ENCODE measurements around the gene NEAT1. TPM values are rescaled to one million over a fixed set of nuclear protein-coding genes. Genes with fewer than 3 reads are reported as not detected.

Gene NEAT1
- total RNA-seq, 2 donors from 2014 or later = 376 to 539 TPM

DNA sequence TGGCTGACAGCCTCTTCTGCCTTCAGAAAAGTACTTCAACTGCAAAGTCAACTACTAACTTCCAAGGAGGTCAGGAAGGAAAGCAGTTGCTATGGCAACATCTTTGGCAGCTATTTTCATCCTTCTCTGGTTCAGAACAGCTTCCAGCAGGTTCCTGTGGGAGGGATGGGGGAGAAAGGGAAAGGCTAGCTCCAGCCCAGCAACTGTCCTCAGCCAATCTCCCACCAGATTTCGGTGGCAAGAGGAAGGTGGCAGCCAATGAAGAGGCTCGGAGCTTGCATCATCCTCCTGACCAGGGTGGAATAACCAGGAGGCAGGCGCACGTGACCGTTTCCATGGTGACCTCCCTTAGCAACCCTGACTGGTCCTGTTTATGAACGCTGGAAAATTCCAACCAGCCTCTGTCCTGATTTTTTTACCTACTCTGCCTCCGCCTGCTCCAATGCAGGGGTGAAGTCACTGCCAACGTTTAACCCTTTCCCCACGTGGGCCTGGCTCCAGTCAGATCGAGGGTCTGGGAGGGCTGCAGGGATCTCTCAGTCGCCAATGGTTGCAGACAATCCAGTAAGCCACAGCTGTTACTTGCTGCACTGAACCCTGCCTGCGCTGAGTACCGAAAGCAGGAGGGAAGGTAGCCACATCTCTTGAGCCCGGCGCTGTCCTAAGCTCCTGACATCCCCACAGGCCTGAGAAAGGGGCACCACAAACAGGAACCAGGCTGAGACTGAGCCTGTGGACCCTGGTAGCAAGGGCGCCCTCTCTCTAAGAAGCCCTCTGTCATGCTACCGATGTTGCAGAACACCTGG is 65.1 kb downstream of the NEAT1 start:
- intact Hi-C loops (cut with DNase I) = no loop called here
- Histone ChIP-seq H3K9me3 (no peaks in the 10 kb centered on the region), H3K27ac (peak overlapping the region; percentile 80 to 98 (median 92)), H3K4me1 (peaks cover 55% of the 10 kb centered on the region), H3K36me3 (replicated peaks in 1 of 2; ENCODE audit: insufficient read depth in 1 of 2, low read depth in 2 of 2) (no peaks in the 10 kb centered on the region), H3K4me3 (no peak overlapping the region), H3K27me3 (no peaks in the 10 kb centered on the region)
- TF ChIP-seq, protein P1, sequence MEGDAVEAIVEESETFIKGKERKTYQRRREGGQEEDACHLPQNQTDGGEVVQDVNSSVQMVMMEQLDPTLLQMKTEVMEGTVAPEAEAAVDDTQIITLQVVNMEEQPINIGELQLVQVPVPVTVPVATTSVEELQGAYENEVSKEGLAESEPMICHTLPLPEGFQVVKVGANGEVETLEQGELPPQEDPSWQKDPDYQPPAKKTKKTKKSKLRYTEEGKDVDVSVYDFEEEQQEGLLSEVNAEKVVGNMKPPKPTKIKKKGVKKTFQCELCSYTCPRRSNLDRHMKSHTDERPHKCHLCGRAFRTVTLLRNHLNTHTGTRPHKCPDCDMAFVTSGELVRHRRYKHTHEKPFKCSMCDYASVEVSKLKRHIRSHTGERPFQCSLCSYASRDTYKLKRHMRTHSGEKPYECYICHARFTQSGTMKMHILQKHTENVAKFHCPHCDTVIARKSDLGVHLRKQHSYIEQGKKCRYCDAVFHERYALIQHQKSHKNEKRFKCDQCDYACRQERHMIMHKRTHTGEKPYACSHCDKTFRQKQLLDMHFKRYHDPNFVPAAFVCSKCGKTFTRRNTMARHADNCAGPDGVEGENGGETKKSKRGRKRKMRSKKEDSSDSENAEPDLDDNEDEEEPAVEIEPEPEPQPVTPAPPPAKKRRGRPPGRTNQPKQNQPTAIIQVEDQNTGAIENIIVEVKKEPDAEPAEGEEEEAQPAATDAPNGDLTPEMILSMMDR (IDR thresholded peaks at IDR 0.05) = no peak
- TF ChIP-seq POLR2A (IDR thresholded peaks at IDR 0.05) = no peak
- DNase-seq (peak; percentile 96 to 99 (median 98)), ATAC-seq (peak; percentile 87)
- 7 to 10% methylated on average over 8 to 17 of the region's 17 CpGs for WGBS, 2 donors

DNA sequence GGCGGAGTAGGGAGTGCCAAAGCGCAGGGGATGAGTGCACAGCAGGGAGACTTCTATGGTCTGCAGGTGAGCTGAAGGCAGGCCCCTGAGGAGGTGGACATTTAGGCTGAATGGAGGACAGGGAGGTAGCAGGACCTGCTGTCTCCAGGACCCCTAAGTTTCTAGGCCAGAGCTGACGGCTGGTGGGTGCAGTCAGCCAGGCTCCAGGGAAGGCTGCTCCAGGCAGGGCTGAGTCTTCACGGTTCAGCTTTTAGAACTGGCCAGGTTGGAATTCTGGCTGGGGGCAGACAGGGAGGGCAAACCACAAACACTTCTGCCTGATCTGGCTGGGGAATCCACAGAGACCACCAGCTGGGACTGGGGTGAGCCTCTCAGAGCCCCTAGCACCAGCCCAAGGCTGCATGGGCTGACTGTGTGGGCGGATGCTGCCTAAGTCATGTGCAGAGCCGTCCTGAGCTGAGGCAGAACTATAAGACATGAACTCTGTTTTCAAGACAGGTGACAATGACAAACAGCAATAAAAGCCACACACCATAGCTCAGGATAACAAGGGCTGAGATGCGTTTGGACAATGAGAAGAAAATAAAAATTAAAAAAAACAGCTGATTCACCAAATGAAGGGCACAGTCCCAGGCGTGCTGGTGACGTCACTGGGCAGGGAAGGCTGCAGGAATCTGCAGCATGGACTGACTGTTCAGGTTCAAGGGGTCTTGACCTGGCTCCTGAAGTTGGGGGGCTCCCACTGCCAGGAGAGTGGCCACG is 65.9 kb downstream of the NEAT1 start:
- Histone ChIP-seq H3K27me3 (no peaks in the 10 kb centered on the region), H3K4me1 (peaks cover 63% of the 10 kb centered on the region), H3K4me3 (no peak overlapping the region), H3K27ac (peak overlapping the region; percentile 80 to 98 (median 92)), H3K9me3 (no peaks in the 10 kb centered on the region), H3K36me3 (replicated peaks in 1 of 2; ENCODE audit: insufficient read depth in 1 of 2, low read depth in 2 of 2) (no peaks in the 10 kb centered on the region)
- intact Hi-C loops (cut with DNase I) = no loop called here
- TF ChIP-seq POLR2A (IDR thresholded peaks at IDR 0.05) = no peak
- 43 to 62% methylated on average over 9 to 10 of the region's 10 CpGs for WGBS, 2 donors
- ATAC-seq (no peak), DNase-seq (peak in 2 of 4 donors; percentile 38 to 66)

DNA sequence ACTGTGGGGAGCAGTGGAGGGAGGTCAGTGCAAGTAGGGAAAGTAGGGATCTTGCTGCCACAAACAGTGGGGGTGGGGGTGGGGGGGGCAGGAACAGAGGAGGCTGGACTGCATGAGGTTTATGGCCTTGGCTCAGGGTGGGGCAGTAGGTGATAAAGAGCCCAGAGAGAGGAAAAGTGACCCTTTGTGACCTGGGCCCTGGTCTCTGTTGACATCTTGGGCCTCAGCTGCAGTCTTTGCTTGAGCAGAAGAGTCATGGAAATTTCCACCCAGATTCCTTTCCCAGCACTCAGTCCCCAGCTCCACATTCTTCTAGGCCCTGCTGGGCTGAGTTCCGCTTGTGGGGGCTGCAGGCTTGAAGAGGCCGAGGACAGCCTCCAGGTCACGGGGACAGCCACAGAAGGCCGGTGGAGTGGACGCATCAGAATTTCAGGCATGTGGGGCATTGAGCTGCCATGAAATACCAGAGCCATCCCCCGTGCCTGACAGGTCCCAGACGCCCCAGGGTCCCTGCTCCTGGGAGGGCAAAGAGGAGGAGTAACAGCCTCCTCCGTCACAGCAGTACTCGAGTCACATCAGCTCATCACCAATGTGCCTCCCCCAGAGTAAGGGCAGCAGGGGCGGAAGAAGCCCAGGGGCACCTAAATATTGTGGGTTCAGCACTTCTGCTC is 66.6 kb downstream of the NEAT1 start:
- DNase-seq = peak in 3 of 4 donors; percentile 32 to 60 (median 49)
- Histone ChIP-seq H3K36me3 (replicated peaks in 1 of 2; ENCODE audit: insufficient read depth in 1 of 2, low read depth in 2 of 2) (no peaks in the 10 kb centered on the region), H3K27me3 (no peaks in the 10 kb centered on the region), H3K4me3 (no peak overlapping the region), H3K4me1 (peaks cover 70% of the 10 kb centered on the region), H3K27ac (peak overlapping the region; percentile 71 to 98 (median 92)), H3K9me3 (no peaks in the 10 kb centered on the region)
- TF ChIP-seq POLR2A (IDR thresholded peaks at IDR 0.05) = no peak
- TF ChIP-seq, protein P1 (IDR thresholded peaks at IDR 0.05) = no peak
- intact Hi-C loops (cut with DNase I) = no loop called here
- WGBS, 2 donors = 76 to 86% methylated on average over 4 to 10 of the region's 10 CpGs
- no peak for ATAC-seq

DNA sequence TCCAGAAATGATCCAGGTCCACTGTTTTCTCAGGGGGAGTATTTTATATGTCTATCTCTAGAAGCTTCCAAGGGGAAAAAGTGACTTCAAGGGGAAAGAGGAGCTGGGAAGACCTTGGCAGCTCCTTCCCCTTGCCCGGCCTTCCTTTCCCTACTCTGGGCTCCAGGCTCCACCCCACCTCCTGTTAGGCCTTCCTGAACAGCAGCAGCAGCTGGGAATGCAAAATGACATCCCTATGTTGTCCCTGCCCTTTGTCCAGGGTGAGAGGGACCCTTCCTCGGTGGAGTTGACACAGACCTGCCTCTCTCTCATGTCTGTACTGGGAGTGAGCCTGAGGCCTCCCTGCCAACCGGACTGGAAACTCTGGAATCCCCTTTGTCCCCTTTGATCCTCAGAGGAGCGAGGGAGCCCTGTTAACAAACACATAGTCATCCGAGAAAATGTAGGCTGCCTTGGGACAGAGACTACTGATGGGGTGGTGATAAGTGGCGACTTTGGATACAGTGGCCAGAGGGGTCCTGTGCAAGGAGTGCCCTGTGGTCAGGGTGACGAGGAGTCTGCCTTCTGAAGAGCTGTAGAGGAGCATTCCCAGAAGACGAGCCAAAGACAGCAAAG is 67.2 kb downstream of the NEAT1 start:
- no peak for TF ChIP-seq POLR2A (IDR thresholded peaks at IDR 0.05)
- TF ChIP-seq, protein P1 (IDR thresholded peaks at IDR 0.05) = no peak
- peak in 1 of 4 donors; percentile 29 for DNase-seq
- WGBS, 2 donors = 73 to 79% methylated on average over 8 of the region's 8 CpGs
- Histone ChIP-seq H3K9me3 (no peaks in the 10 kb centered on the region), H3K36me3 (replicated peaks in 1 of 2; ENCODE audit: insufficient read depth in 1 of 2, low read depth in 2 of 2) (no peaks in the 10 kb centered on the region), H3K27me3 (no peaks in the 10 kb centered on the region), H3K27ac (peak overlapping the region; percentile 71 to 98 (median 92)), H3K4me1 (peaks cover 77% of the 10 kb centered on the region), H3K4me3 (no peak overlapping the region)
- intact Hi-C loops (cut with DNase I) = no loop called here
- no peak for ATAC-seq

DNA sequence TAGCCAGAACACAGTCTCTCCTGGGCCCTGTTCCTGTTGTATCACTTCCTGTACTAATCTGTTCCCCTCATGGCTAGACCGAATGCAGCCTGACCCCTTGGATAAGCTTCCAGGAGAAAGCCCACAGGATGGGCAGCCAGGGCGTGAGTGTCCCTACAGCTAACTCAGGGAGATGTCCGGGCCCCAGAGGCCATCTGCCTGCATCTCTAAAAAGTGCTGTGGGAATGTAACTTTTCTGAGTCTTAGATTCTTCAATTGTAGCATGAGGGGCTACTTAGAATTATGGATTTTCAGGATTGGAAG is 68.5 kb downstream of the NEAT1 start:
- Histone ChIP-seq H3K27ac (peak overlapping the region; percentile 71 to 98 (median 92)), H3K4me1 (peaks cover 90% of the 10 kb centered on the region), H3K4me3 (no peak overlapping the region), H3K9me3 (no peaks in the 10 kb centered on the region), H3K36me3 (replicated peaks in 1 of 2; ENCODE audit: insufficient read depth in 1 of 2, low read depth in 2 of 2) (no peaks in the 10 kb centered on the region), H3K27me3 (no peaks in the 10 kb centered on the region)
- ATAC-seq (no peak), DNase-seq (no peak)
- TF ChIP-seq, protein P1 (IDR thresholded peaks at IDR 0.05) = no peak
- TF ChIP-seq POLR2A (IDR thresholded peaks at IDR 0.05) = no peak
- intact Hi-C loops (cut with DNase I) = no loop called here
- WGBS, 2 donors = 77 to 81% methylated on average over 3 of the region's 3 CpGs

All from body of pancreas (tissue), 4 donors.